Measurements from ENCODE around the gene GAS2L3. TPM values are rescaled to one million over a fixed set of nuclear protein-coding genes. Genes with fewer than 3 reads are reported as not detected.

Gene GAS2L3
- total RNA-seq, 1 experiment from 2014 or later = 47.4 TPM

- Histone ChIP-seq H3K4me1 (ENCODE audit: control insufficient read depth, insufficient read depth, low read length) (no peaks in the 10 kb centered on the region), H3K9me3 (ENCODE audit: control insufficient read depth, insufficient read depth, low read depth, low read length) (no peaks in the 10 kb centered on the region), H3K36me3 (ENCODE audit: control insufficient read depth, insufficient read depth, low read length) (no peaks in the 10 kb centered on the region), H3K4me3 (ENCODE audit: low read depth in 2 of 2, low read length in 2 of 2) (no peak overlapping the region), H3K27me3 (ENCODE audit: control insufficient read depth, insufficient read depth, low read length) (no peaks in the 10 kb centered on the region; the same call in 1 of the 2 replicates), H3K27ac (ENCODE audit: low read length) (no peak overlapping the region)
- BruUV-seq (replicated peaks) = no TSS peak
- CTCF ChIA-PET = interaction anchor here (1.4 kb wide), 1 partner anchor 16 kb away, joined by 3 read pairs; no protein-coding TSS in a partner anchor
- no peak for ATAC-seq
- TF ChIP-seq TCF7L2 (IDR thresholded peaks at IDR 0.05; ENCODE audit: low read depth, low read length) = no peak
- TF ChIP-seq, protein P1, sequence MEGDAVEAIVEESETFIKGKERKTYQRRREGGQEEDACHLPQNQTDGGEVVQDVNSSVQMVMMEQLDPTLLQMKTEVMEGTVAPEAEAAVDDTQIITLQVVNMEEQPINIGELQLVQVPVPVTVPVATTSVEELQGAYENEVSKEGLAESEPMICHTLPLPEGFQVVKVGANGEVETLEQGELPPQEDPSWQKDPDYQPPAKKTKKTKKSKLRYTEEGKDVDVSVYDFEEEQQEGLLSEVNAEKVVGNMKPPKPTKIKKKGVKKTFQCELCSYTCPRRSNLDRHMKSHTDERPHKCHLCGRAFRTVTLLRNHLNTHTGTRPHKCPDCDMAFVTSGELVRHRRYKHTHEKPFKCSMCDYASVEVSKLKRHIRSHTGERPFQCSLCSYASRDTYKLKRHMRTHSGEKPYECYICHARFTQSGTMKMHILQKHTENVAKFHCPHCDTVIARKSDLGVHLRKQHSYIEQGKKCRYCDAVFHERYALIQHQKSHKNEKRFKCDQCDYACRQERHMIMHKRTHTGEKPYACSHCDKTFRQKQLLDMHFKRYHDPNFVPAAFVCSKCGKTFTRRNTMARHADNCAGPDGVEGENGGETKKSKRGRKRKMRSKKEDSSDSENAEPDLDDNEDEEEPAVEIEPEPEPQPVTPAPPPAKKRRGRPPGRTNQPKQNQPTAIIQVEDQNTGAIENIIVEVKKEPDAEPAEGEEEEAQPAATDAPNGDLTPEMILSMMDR (IDR thresholded peaks at IDR 0.05) = no peak
- TF ChIP-seq SIN3A (IDR thresholded peaks at IDR 0.05; ENCODE audit: borderline replicate concordance, insufficient read depth, low read depth, low read length) = no peak
- TF ChIP-seq POLR2AphosphoS5 (IDR thresholded peaks at IDR 0.05; ENCODE audit: low read depth, low read length) = no peak
- TF ChIP-seq REST (IDR thresholded peaks at IDR 0.05; ENCODE audit: insufficient read depth in 1 of 2, low read depth in 2 of 2, low read length in 1 of 2) = no peak
- intact Hi-C loops (cut with micrococcal nuclease; ENCODE audit: unreplicated experiment) (loop anchor here (5.0 kb wide), 1 partner anchor 324 kb away; no protein-coding TSS in a partner anchor), in situ Hi-C loops (cut with HindIII; ENCODE audit: low pct_unique_long_range_greater_than_20kb, low sequenced_read_pairs) (no loop called here)
- no peak for DNase-seq (ENCODE audit: low read depth, low spot score)
- POLR2A ChIA-PET = no interaction called here
Measured at GRCh38 chr12:100671396-100672074, 98.1 kb downstream of the GAS2L3 start.

DNA sequence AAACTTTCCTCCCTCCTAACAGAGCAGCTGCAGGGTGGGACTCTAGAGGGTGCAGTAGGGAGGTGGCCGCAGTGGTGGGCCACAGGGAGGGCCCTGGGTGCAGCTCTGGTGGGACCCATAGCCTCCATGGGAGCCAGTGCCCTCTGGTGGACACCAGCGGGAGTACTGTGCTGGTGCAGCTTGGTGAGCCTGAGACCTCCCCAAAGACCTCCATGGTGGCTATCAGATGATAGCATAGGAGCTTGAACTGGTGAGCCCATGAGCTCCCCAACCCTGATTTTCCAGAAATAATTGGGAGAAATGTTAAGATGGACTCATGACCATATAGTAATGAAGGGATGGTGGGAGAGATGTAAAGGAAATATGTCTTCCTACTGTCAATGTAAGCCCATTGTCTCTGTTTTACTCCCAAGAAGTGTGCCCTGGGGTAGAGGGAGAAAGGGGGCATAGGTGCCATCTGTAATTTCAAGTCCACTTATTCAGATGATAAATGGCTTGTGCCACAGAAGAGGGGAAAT, 98.7 kb downstream of the GAS2L3 start:
- no peaks in the 10 kb centered on the region; the same call in 1 of the 2 replicates for H3K27me3 ChIP-seq (ENCODE audit: control insufficient read depth, insufficient read depth, low read length)

More for the DNA sequence above, 98.7 kb downstream of the GAS2L3 start:
- no peaks in the 10 kb centered on the region for H3K9me3 ChIP-seq (ENCODE audit: control insufficient read depth, insufficient read depth, low read depth, low read length)
- peak; percentile 35 for DNase-seq (ENCODE audit: low read depth, low spot score)
- no peak overlapping the region for H3K27ac ChIP-seq (ENCODE audit: low read length)
- in situ Hi-C loops (cut with HindIII; ENCODE audit: low pct_unique_long_range_greater_than_20kb, low sequenced_read_pairs) = no loop called here
- TF ChIP-seq REST (IDR thresholded peaks at IDR 0.05; ENCODE audit: insufficient read depth in 1 of 2, low read depth in 2 of 2, low read length in 1 of 2) (no peak), SIN3A (IDR thresholded peaks at IDR 0.05; ENCODE audit: borderline replicate concordance, insufficient read depth, low read depth, low read length) (no peak), POLR2AphosphoS5 (IDR thresholded peaks at IDR 0.05; ENCODE audit: low read depth, low read length) (no peak), TCF7L2 (IDR thresholded peaks at IDR 0.05; ENCODE audit: low read depth, low read length) (no peak)
- TF ChIP-seq, protein P1 (IDR thresholded peaks at IDR 0.05) = peak; percentile 84
- POLR2A ChIA-PET = no interaction called here
- intact Hi-C loops (cut with micrococcal nuclease; ENCODE audit: unreplicated experiment) = loop anchor here (5.0 kb wide), 1 partner anchor 325 kb away; no protein-coding TSS in a partner anchor
- no peak for ATAC-seq
- no peak overlapping the region for H3K4me3 ChIP-seq (ENCODE audit: low read depth in 2 of 2, low read length in 2 of 2)
- H3K36me3 ChIP-seq (ENCODE audit: control insufficient read depth, insufficient read depth, low read length) = no peaks in the 10 kb centered on the region
- no TSS peak for BruUV-seq (replicated peaks)
- no peaks in the 10 kb centered on the region for H3K4me1 ChIP-seq (ENCODE audit: control insufficient read depth, insufficient read depth, low read length)
- CTCF ChIA-PET = interaction anchor here (1.4 kb wide), 1 partner anchor 16 kb away, joined by 3 read pairs; no protein-coding TSS in a partner anchor

All from Panc1 (cell line).